Endothelial cell of umbilical vein (primary cell): ENCODE results near the gene MSH3. TPM values are rescaled to one million over a fixed set of nuclear protein-coding genes. Genes with fewer than 3 reads are reported as not detected.
"Not testable (repeated sequence)": the region's sequence is repeated elsewhere in the genome, so short reads cannot be mapped to it uniquely, and the experiment has no call there.

Source experiments
- BruUV-seq: library from RNA; stranded (reverse); fragments of 400-500 nt; replicated peaks from 2 replicates; lab custom pipeline; 2021; lab: Mats Ljungman, UMichigan
- CTCF ChIA-PET: fragments of 300-600, 350-600 bp; sonication (Branson Sonifier 250); formaldehyde crosslinking; loops from one replicate; lab custom pipeline; 2021; ENCODE audit warnings: antibody characterized with exemption, inconsistent platforms; lab: Charles Lee
- POLR2A ChIA-PET: fragments of 300-600, 350-600 bp; sonication (Branson Sonifier 250); formaldehyde crosslinking; loops from one replicate; lab custom pipeline; 2021; ENCODE audit warnings: antibody characterized with exemption, inconsistent platforms; lab: Charles Lee
- DNase-seq: peaks from one replicate; pipeline ENCODE4 v3.0.0-alpha.2; 2011; ENCODE audit warnings: low read depth, low spot score
- FAIRE-seq: peaks from 2 replicates; lab custom pipeline; 2011; peaks lifted over from hg19 to GRCh38; lab: Jason Lieb, UNC
- H2AFZ ChIP-seq: 2 replicates; pipeline ENCODE4 v1.6.0; 2012; ENCODE audit warnings: low read depth, low read length, control low read depth, inconsistent platforms
- H3K27ac ChIP-seq: 2 replicates; pipeline ENCODE4 v1.5.1; 2011; ENCODE audit warnings: low read depth, mild to moderate bottlenecking, control low read depth, low read length, moderate library complexity; ENCODE audit not compliant: insufficient read depth
- H3K27me3 ChIP-seq, 2 experiments: 2 replicates each; pipeline versions ENCODE4 v1.6.0 to v1.6.1; 2011; ENCODE audit warnings: low read length in 2 of 2, mixed read lengths in 1 of 2; ENCODE audit not compliant: control insufficient read depth in 2 of 2, insufficient read depth in 2 of 2
- H3K36me3 ChIP-seq, 2 experiments: 2 replicates in 1 of 2; 3 replicates in 1 of 2; pipeline ENCODE4 v1.5.1; 2011; ENCODE audit warnings: low read length in 2 of 2, mild to moderate bottlenecking in 1 of 2, moderate library complexity in 1 of 2; ENCODE audit not compliant: control insufficient read depth in 2 of 2, insufficient read depth in 2 of 2; ENCODE audit errors: extremely low read depth in 1 of 2
- H3K4me1 ChIP-seq: 3 replicates; pipeline ENCODE4 v1.5.1; 2011; ENCODE audit warnings: mild to moderate bottlenecking, low read length; ENCODE audit not compliant: control insufficient read depth, insufficient read depth; ENCODE audit errors: extremely low read depth
- H3K4me2 ChIP-seq: 2 replicates; pipeline ENCODE4 v1.6.1; 2011; ENCODE audit warnings: low read length, control low read depth, mixed read lengths; ENCODE audit not compliant: insufficient read depth
- H3K4me3 ChIP-seq, 3 experiments: fragments of 200-600 bp in 1 of 3; sonication (generic), shearing (Covaris generic) in 1 of 3; replicated peaks in 1 of 3; 2 replicates each; pipeline ENCODE4 v1.5.1; 2011 to 2016; ENCODE audit warnings: control low read depth in 3 of 3, low read length in 3 of 3, mild to moderate bottlenecking in 2 of 3, inconsistent platforms in 1 of 3, low read depth in 1 of 3, moderate library complexity in 1 of 3; ENCODE audit not compliant: insufficient read depth in 1 of 3
- H3K79me2 ChIP-seq: 2 replicates; pipeline ENCODE4 v1.6.0; 2012; ENCODE audit warnings: low read length, inconsistent platforms; ENCODE audit not compliant: control insufficient read depth, insufficient read depth
- H3K9ac ChIP-seq: replicated peaks from 2 replicates; pipeline ENCODE3; 2011; ENCODE audit warnings: low read length, control low read depth; ENCODE audit not compliant: insufficient read depth; ENCODE audit errors: extremely low read depth
- H3K9me1 ChIP-seq: replicated peaks from 3 replicates; pipeline ENCODE4 v1.6.0; 2011; ENCODE audit warnings: mild to moderate bottlenecking, low read length; ENCODE audit not compliant: control insufficient read depth, insufficient read depth; ENCODE audit errors: extremely low read depth
- H3K9me3 ChIP-seq: replicated peaks from 2 replicates; pipeline ENCODE4 v1.5.1; 2012; ENCODE audit warnings: low read length, inconsistent platforms; ENCODE audit not compliant: control insufficient read depth, insufficient read depth
- H4K20me1 ChIP-seq: replicated peaks from 2 replicates; pipeline ENCODE3; 2011; ENCODE audit warnings: mild to moderate bottlenecking, low read length; ENCODE audit not compliant: control insufficient read depth, insufficient read depth; ENCODE audit errors: extremely low read depth
- EZH2 ChIP-seq: IDR thresholded peaks from 2 replicates; pipeline ENCODE4 v1.6.1; 2012; ENCODE audit warnings: borderline replicate concordance, low read depth, mild to moderate bottlenecking, moderate library complexity, low read length, inconsistent platforms; ENCODE audit not compliant: severe bottlenecking
- GATA2 ChIP-seq: IDR thresholded peaks from 2 replicates; pipeline ENCODE4 v1.7.0; 2011; ENCODE audit warnings: low read depth, mild to moderate bottlenecking, moderate library complexity, mixed read lengths, low read length; ENCODE audit not compliant: insufficient read length, insufficient read depth
- POLR2A ChIP-seq: IDR thresholded peaks from 2 replicates; pipeline ENCODE4 v1.6.1; 2012; ENCODE audit warnings: low read depth, mild to moderate bottlenecking, control low read depth, low read length
- POLR2AphosphoS5 ChIP-seq: IDR thresholded peaks from 2 replicates; pipeline ENCODE4 v1.6.1; 2012; ENCODE audit warnings: low read depth, mild to moderate bottlenecking, control low read depth, low read length, moderate library complexity; ENCODE audit not compliant: insufficient read depth
- dilution Hi-C: fragments of 300-500 bp; cut with MboI; formaldehyde crosslinking; loops from one replicate; pipeline ENCODE4 v1.15.0; 2019; ENCODE audit warnings: low sequenced_read_pairs; ENCODE audit not compliant: extremely low pct_ligation_motif_present
- intact Hi-C: fragments of 100-400 bp; cut with micrococcal nuclease; formaldehyde crosslinking; loops from one replicate; pipeline ENCODE4 v1.10.0; 2022
- polyA plus RNA-seq, 4 experiments: library from polyadenylated mRNA; depleted of rRNA in 3 of 4; stranded (reverse) in 3 of 4; unstranded in 1 of 4; fragments of >200 nt; gene quantifications; 2 replicates each; pipeline versions ENCODE4 v1.2.1 to v1.2.3, GENCODE V29; 2011 to 2012; ENCODE audit warnings: missing spikeins in 1 of 4
- total RNA-seq: library from RNA; stranded (reverse); gene quantifications from 2 replicates; pipeline ENCODE4 v1.2.3, GENCODE V29; 2021
- TF ChIP-seq, protein P1 (sequence below): IDR thresholded peaks from 2 replicates; pipeline ENCODE4 v1.6.1; 2011; ENCODE audit not compliant: insufficient read depth, insufficient read length

Gene MSH3
- total and polyA plus RNA-seq, 2 donors (not counting 3 experiments of a cell fraction or from before 2014, with no cell fraction given): 2.0 to 13.0 TPM

DNA sequence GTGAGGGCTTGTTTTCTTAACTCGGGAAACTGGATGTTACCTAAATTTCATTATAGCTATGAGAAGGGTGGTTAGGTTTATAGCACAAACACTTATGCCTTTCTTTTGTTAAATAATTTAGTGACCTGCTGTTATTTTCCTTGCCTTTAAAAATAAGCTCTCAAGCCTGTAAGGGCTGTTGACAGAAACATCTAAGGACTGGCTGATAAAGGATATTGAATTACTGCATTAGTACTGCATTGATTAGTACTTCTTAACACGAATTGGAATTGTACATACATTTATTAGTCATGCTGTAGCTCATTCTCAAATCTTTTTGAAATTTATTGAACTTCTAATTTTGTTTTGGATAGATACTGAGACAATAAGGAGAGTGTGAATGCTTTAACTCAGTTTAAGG lies 85.4 kb downstream of the MSH3 start:
- dilution Hi-C loops: no loop called here
- CTCF ChIA-PET: no interaction called here
- POLR2A ChIA-PET: no interaction called here

GRCh38 chr5:80740488-80740887 lies 86.0 kb downstream of the MSH3 start:
- CTCF ChIA-PET: interaction anchor here (1.6 kb wide), 1 partner anchor 13 kb away, joined by 4 read pairs; no protein-coding TSS in a partner anchor
- H4K20me1 ChIP-seq, H3K36me3 ChIP-seq, H3K9me1 ChIP-seq, dilution Hi-C loops, H3K27me3 ChIP-seq, H3K4me2 ChIP-seq, H3K9me3 ChIP-seq, DNase-seq, POLR2A ChIA-PET, H3K4me1 ChIP-seq, H3K9ac ChIP-seq, H3K79me2 ChIP-seq, FAIRE-seq, H3K27ac ChIP-seq, BruUV-seq, intact Hi-C loops, H3K4me3 ChIP-seq, H2AFZ ChIP-seq: not testable (repeated sequence)

More for the DNA sequence above, 85.4 kb downstream of the MSH3 start:
- Histone ChIP-seq H3K9me3 (no peaks in the 10 kb centered on the region), H2AFZ (no peak overlapping the region), H3K4me2 (no peak overlapping the region), H3K4me3 (no peak overlapping the region), H3K79me2 (no peaks in the 10 kb centered on the region), H3K9me1 (no peaks in the 10 kb centered on the region), H3K36me3 (peaks cover 0 to 2% of the 10 kb centered on the region in 2 experiments), H3K9ac (no peak overlapping the region), H4K20me1 (no peaks in the 10 kb centered on the region), H3K4me1 (no peaks in the 10 kb centered on the region), H3K27me3 (no peaks in the 10 kb centered on the region), H3K27ac (no peak overlapping the region)
- TF ChIP-seq POLR2AphosphoS5 (no peak), POLR2A (no peak), GATA2 (no peak), EZH2 (no peak)
- TF ChIP-seq, protein P1, sequence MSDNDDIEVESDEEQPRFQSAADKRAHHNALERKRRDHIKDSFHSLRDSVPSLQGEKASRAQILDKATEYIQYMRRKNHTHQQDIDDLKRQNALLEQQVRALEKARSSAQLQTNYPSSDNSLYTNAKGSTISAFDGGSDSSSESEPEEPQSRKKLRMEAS: no peak
- BruUV-seq: no TSS peak
- no peak for FAIRE-seq
- intact Hi-C loops: no loop called here
- DNase-seq: no peak
